Right lobe of liver (tissue), 4 donors: ENCODE measurements around the gene HYAL3.

ENCODE experiments used
- POLR2A ChIP-seq: fragments of 450-650 bp; IDR thresholded peaks from one replicate; pipeline ENCODE4 v1.6.1; 2017; ENCODE audit warnings: antibody characterized with exemption, mild to moderate bottlenecking
- TF ChIP-seq, protein P1 (sequence below), 4 donors: fragments of 200-600 bp in 3 of 4; fragments of 450-650 bp in 1 of 4; IDR thresholded peaks; one replicate each; pipeline versions ENCODE4 v1.5.1 to v1.8.0; 2016 to 2022; ENCODE audit warnings: antibody characterized with exemption in 4 of 4, mild to moderate bottlenecking in 2 of 4
- donor health status: DM: no; HTN: no; CAD: no.
- donor health status: DM: no; HTN: no; CAD: no.
- donor health status: DM: no; HTN: yes; CAD: no.

DNA sequence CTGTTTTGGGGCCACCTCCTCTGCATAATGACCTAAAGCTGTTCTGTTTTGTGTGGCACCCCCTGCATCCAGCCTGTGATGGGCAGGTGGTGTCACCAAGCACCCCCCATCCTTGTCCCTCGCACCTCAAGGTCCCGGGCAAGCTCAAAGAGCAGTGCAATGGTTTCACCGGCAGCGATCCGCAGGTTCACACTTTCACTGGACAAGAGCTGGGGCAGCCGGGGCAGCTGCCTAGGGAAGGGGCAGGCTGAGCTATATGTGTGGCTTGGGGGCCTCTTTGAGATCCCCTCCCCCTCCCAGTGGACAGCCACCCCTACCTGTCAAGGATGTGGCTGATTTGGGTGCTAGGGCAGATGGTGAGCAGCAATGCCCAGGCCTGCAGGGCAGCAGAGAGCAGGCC is 10.1 kb downstream of the HYAL3 start:
- TF ChIP-seq, protein P1, sequence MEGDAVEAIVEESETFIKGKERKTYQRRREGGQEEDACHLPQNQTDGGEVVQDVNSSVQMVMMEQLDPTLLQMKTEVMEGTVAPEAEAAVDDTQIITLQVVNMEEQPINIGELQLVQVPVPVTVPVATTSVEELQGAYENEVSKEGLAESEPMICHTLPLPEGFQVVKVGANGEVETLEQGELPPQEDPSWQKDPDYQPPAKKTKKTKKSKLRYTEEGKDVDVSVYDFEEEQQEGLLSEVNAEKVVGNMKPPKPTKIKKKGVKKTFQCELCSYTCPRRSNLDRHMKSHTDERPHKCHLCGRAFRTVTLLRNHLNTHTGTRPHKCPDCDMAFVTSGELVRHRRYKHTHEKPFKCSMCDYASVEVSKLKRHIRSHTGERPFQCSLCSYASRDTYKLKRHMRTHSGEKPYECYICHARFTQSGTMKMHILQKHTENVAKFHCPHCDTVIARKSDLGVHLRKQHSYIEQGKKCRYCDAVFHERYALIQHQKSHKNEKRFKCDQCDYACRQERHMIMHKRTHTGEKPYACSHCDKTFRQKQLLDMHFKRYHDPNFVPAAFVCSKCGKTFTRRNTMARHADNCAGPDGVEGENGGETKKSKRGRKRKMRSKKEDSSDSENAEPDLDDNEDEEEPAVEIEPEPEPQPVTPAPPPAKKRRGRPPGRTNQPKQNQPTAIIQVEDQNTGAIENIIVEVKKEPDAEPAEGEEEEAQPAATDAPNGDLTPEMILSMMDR (IDR thresholded peaks at IDR 0.05), result no peak
- no peak for TF ChIP-seq POLR2A
